K562 (cell line): Measurements from ENCODE around the gene MUSTN1.

Experiments
- EZH2 ChIP-seq: IDR thresholded peaks from 2 replicates; pipeline ENCODE4 v1.6.1; 2012; ENCODE audit warnings: low read depth, mild to moderate bottlenecking, inconsistent platforms, low read length, borderline replicate concordance
- JUN ChIP-seq, 2 experiments: sonication (generic) in 1 of 2; formaldehyde crosslinking in 1 of 2; IDR thresholded peaks; 2 replicates each; pipeline versions ENCODE4 v1.6.1 to v1.8.0; 2012 to 2022; ENCODE audit warnings: borderline replicate concordance in 2 of 2, mild to moderate bottlenecking in 2 of 2, improper control_type of control experiment in 1 of 2, low read depth in 1 of 2, low read length in 1 of 2, missing genetic modification reagents in 1 of 2
- NFIX ChIP-seq: fragments of 250-450 bp; sonication (Bioruptor Pico); IDR thresholded peaks from 2 replicates; pipeline ENCODE4 v1.4.0; 2020; ENCODE audit warnings: low read depth, mild to moderate bottlenecking, moderate library complexity
- NR2C1 ChIP-seq, 2 experiments: fragments of 450-650 bp; IDR thresholded peaks; 2 replicates each; pipeline ENCODE4 v1.6.1; 2017; ENCODE audit warnings: mild to moderate bottlenecking in 2 of 2, antibody characterized with exemption in 1 of 2, inconsistent platforms in 1 of 2, missing compliant biosample characterization in 1 of 2, missing genetic modification characterization in 1 of 2
- TSC22D4 ChIP-seq: fragments of 450-650 bp; IDR thresholded peaks from 2 replicates; pipeline ENCODE4 v1.6.1; 2016; ENCODE audit warnings: missing genetic modification characterization, missing biosample characterization, control low read depth
- ZNF583 ChIP-seq: fragments of 250-450 bp; sonication (Bioruptor Pico); IDR thresholded peaks from 2 replicates; pipeline ENCODE4 v1.4.0; 2020
- TF ChIP-seq, protein P1 (sequence below), 3 experiments: fragments of 200-800 bp in 1 of 3; fragments of 250-450 bp in 1 of 3; fragments of 450-650 bp in 1 of 3; sonication (Bioruptor Pico) in 1 of 3; sonication (Bioruptor generic) in 1 of 3; formaldehyde crosslinking in 1 of 3; IDR thresholded peaks; 2 replicates each; pipeline versions ENCODE4 v1.6.1 to v1.8.0; 2016 to 2022; ENCODE audit warnings: mild to moderate bottlenecking in 2 of 3, missing genetic modification characterization in 2 of 3, missing compliant biosample characterization in 1 of 3, moderate library complexity in 1 of 3

DNA sequence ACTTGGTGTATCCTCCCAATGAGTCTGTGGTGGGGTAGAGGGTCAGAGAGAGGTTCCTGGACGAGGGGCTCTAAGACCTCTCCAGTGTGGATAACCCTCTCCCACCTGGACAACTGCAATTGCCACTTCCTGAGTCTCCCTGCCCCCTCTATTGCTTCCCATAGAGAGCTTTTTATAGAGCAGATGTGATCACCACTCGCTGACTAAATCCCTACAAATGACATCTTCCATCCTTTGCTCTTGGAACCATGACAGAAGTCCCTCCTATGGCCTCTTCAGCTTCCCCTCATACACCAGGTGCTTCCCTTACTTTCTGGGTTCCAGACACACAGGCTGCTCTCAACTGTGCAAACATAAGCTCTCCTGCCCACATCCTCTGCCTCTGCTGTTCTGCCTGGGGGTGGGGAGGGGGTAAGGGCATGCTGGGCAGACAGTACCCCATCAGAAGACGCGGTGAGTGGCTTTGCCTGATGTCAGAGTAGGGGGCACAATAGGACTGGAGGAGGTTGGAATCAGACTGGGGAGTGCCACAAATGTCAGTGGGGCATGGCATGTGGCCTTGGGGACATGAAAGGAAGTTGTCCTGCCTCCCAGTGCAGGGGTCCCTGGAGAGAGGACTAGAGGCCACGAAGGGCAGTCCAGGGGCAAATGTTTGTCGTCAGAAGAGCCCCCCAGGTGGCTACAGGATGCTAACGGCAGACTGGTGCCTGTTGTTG, 25.0 kb downstream of the MUSTN1 start:
- TF ChIP-seq NR2C1 (IDR thresholded peaks at IDR 0.05) (no peak), NR2C1 (tag; IDR thresholded peaks at IDR 0.05) (no peak), TSC22D4 (tag) (no peak), NFIX (CRISPR knock-in tag) (no peak), EZH2 (no peak), ZNF583 (no peak), JUN (IDR thresholded peaks at IDR 0.05; ENCODE audit: borderline replicate concordance, low read depth, low read length) (no peak), JUN (CRISPR knock-in tag; IDR thresholded peaks at IDR 0.05; ENCODE audit: borderline replicate concordance) (no peak)
- TF ChIP-seq, protein P1, sequence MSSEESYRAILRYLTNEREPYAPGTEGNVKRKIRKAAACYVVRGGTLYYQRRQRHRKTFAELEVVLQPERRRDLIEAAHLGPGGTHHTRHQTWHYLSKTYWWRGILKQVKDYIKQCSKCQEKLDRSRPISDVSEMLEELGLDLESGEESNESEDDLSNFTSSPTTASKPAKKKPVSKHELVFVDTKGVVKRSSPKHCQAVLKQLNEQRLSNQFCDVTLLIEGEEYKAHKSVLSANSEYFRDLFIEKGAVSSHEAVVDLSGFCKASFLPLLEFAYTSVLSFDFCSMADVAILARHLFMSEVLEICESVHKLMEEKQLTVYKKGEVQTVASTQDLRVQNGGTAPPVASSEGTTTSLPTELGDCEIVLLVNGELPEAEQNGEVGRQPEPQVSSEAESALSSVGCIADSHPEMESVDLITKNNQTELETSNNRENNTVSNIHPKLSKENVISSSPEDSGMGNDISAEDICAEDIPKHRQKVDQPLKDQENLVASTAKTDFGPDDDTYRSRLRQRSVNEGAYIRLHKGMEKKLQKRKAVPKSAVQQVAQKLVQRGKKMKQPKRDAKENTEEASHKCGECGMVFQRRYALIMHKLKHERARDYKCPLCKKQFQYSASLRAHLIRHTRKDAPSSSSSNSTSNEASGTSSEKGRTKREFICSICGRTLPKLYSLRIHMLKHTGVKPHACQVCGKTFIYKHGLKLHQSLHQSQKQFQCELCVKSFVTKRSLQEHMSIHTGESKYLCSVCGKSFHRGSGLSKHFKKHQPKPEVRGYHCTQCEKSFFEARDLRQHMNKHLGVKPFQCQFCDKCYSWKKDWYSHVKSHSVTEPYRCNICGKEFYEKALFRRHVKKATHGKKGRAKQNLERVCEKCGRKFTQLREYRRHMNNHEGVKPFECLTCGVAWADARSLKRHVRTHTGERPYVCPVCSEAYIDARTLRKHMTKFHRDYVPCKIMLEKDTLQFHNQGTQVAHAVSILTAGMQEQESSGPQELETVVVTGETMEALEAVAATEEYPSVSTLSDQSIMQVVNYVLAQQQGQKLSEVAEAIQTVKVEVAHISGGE (CRISPR knock-in tag; IDR thresholded peaks at IDR 0.05): no peak
